Gastrocnemius medialis (tissue), 4 donors: Measurements from ENCODE around the gene RNU6-9. TPM values are rescaled to one million over a fixed set of nuclear protein-coding genes. Genes with fewer than 3 reads are reported as not detected.

Experiments
- ATAC-seq, 2 donors: fragments of 150-250 bp; one replicate each; pipeline ENCODE4 v1.9.1; 2016
- DNase-seq, 2 donors: peaks; one replicate each; pipeline ENCODE4 v3.0.0-alpha.2; 2019
- H3K27ac ChIP-seq, 4 donors: fragments of 200-600 bp; sonication (generic); 1 replicate in 1 of 4; 2 replicates in 3 of 4; pipeline ENCODE4 v1.5.1; 2016 to 2018; ENCODE audit warnings: mild to moderate bottlenecking in 2 of 4, moderate library complexity in 1 of 4
- H3K27me3 ChIP-seq, 3 donors: fragments of 200-600 bp; sonication (generic) in 2 of 3; 1 replicate in 1 of 3; 2 replicates in 2 of 3; pipeline versions ENCODE4 v1.5.1 to v1.6.0; 2016 to 2019; ENCODE audit warnings: mild to moderate bottlenecking in 1 of 3, moderate library complexity in 1 of 3
- H3K36me3 ChIP-seq, 2 donors: fragments of 200-600 bp; sonication (generic) in 1 of 2; one replicate each; pipeline ENCODE4 v1.5.1; 2017 to 2018
- H3K4me1 ChIP-seq, 2 donors: fragments of 200-600 bp; sonication (generic) in 1 of 2; one replicate each; pipeline ENCODE4 v1.5.1; 2016 to 2017; ENCODE audit warnings: mild to moderate bottlenecking in 2 of 2
- H3K4me3 ChIP-seq, 4 donors: fragments of 200-600 bp; sonication (generic) in 3 of 4; 1 replicate in 1 of 4; 2 replicates in 3 of 4; pipeline ENCODE4 v1.5.1; 2016 to 2019; ENCODE audit warnings: mild to moderate bottlenecking in 2 of 4
- H3K9me3 ChIP-seq, 3 donors: fragments of 200-600 bp; sonication (generic) in 2 of 3; 1 replicate in 1 of 3; 2 replicates in 2 of 3; pipeline ENCODE4 v1.5.1; 2016 to 2019
- POLR2A ChIP-seq, 2 donors: fragments of 450-650 bp; IDR thresholded peaks; one replicate each; pipeline ENCODE4 v1.6.1; 2017; ENCODE audit warnings: antibody characterized with exemption in 2 of 2, mild to moderate bottlenecking in 2 of 2, moderate library complexity in 2 of 2
- in situ Hi-C, 4 donors: fragments of 200-750 bp; cut with MboI; loops; one replicate each; pipeline versions ENCODE4 v1.15.0 to v1.8.0; 2017; ENCODE audit warnings: low sequenced_read_pairs in 4 of 4
- intact Hi-C: fragments of 100-400 bp; cut with DNase I; formaldehyde crosslinking; loops from one replicate; pipeline ENCODE4 v1.15.1; 2023; ENCODE audit warnings: low total_unique reads
- total RNA-seq, 4 donors: library from RNA; depleted of rRNA; stranded (reverse); fragments of >200 nt; gene quantifications; one replicate each; pipeline versions ENCODE4 v1.1.0 to v1.2.3, GENCODE V29; 2016
- TF ChIP-seq, protein P1 (sequence below), 5 experiments: fragments of 450-650 bp in 3 of 5; fragments of 200-600 bp in 2 of 5; sonication (generic) in 2 of 5; IDR thresholded peaks in 4 of 5; conservative IDR thresholded peaks in 1 of 5; 1 replicate in 4 of 5; 2 replicates in 1 of 5; pipeline ENCODE4 v1.5.1; 2016 to 2019; ENCODE audit warnings: antibody characterized with exemption in 5 of 5, mild to moderate bottlenecking in 3 of 5, moderate library complexity in 3 of 5

The RNU6-9 gene
- total RNA-seq, 4 donors from 2014 or later, result not detected

DNA sequence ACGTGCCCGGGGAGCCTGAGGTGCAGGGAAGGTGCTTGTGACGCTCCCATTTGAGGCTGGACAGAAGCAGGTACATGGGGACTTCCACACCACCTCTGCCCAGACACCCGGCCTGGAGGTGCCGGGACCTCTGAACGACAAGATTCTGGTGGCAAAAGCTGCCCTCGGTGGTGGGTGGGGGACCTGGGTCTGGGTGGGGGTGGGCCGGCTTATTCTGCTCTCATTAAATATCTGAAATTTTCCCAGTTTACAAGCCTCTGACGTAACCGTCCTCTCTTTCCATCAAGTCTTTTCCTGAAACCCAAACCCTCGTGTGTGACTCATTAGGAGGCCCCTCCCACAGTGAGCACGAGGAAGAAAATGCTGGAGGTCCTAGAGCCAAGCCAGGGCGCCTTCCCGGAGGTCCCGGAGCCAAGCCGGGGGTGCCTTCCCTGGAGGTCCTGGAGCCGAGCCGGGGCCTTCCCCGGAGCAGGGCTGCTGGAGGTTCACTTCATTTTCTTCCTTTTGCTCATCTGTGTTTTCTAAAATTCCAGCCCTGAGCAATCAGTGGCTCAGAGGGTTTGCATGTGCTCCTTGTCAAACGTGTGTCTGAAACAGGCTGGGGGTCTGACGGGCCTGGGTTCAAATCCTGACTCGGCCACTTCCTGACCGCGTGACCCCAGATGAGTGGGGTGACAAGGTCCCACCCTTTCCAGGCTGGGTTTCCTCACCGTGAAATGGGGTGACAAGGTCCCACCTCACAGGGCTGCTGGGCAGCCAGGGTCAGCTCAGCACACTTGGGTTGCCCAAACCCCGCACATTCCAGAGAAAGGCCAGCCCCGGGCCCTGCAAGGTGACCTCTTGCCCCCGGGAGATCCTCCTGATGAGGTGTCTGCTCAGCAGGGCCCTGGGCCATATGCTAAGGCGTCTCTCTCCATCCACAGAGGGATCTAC lies 23.8 kb upstream of the RNU6-9 start:
- peak overlapping the region; percentile 36 to 52 (median 43) for H3K27ac ChIP-seq
- in situ Hi-C loops, result loop anchor here in 1 of 4 donors (25.0 kb wide), 1 partner anchor 118 kb away; the partner anchor contains the start of gene WDR18
- intact Hi-C loops, result no loop called here

GRCh38 chr19:870314-870713 lies 23.0 kb upstream of the RNU6-9 start:
- Histone ChIP-seq H3K27me3 (no peaks in the 10 kb centered on the region), H3K4me1 (no peaks in the 10 kb centered on the region), H3K4me3 (no peak overlapping the region), H3K9me3 (no peaks in the 10 kb centered on the region), H3K27ac (peak overlapping the region in 1 of 4 donors; percentile 16), H3K36me3 (peaks cover 0 to 48% of the 10 kb centered on the region in 2 donors)
- intact Hi-C loops (no loop called here), in situ Hi-C loops (loop anchor here in 1 of 4 donors (25.0 kb wide), 1 partner anchor 117 kb away; the partner anchor contains the start of gene WDR18)
- TF ChIP-seq POLR2A (IDR thresholded peaks at IDR 0.05), result no peak
- TF ChIP-seq, protein P1, sequence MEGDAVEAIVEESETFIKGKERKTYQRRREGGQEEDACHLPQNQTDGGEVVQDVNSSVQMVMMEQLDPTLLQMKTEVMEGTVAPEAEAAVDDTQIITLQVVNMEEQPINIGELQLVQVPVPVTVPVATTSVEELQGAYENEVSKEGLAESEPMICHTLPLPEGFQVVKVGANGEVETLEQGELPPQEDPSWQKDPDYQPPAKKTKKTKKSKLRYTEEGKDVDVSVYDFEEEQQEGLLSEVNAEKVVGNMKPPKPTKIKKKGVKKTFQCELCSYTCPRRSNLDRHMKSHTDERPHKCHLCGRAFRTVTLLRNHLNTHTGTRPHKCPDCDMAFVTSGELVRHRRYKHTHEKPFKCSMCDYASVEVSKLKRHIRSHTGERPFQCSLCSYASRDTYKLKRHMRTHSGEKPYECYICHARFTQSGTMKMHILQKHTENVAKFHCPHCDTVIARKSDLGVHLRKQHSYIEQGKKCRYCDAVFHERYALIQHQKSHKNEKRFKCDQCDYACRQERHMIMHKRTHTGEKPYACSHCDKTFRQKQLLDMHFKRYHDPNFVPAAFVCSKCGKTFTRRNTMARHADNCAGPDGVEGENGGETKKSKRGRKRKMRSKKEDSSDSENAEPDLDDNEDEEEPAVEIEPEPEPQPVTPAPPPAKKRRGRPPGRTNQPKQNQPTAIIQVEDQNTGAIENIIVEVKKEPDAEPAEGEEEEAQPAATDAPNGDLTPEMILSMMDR (IDR thresholded peaks at IDR 0.05 in 4 of 5, conservative IDR thresholded peaks at IDR 0.05 in 1 of 5), result no peak
- no peak for DNase-seq
- no peak for ATAC-seq

More for the DNA sequence above, 23.8 kb upstream of the RNU6-9 start:
- TF ChIP-seq, protein P1 (IDR thresholded peaks at IDR 0.05 in 4 of 5, conservative IDR thresholded peaks at IDR 0.05 in 1 of 5), result no peak
- no peak for TF ChIP-seq POLR2A (IDR thresholded peaks at IDR 0.05)
- ATAC-seq (peak; percentile 53 to 66), DNase-seq (peak in 1 of 2 donors; percentile 64)
- Histone ChIP-seq H3K4me3 (no peak overlapping the region), H3K9me3 (no peaks in the 10 kb centered on the region), H3K27me3 (no peaks in the 10 kb centered on the region), H3K4me1 (no peaks in the 10 kb centered on the region), H3K36me3 (peaks cover 0 to 48% of the 10 kb centered on the region in 2 donors)

- no peaks in the 10 kb centered on the region for H3K4me1 ChIP-seq
- ATAC-seq (no peak), DNase-seq (no peak)
- no peaks in the 10 kb centered on the region for H3K9me3 ChIP-seq
- H3K27ac ChIP-seq, result no peak overlapping the region
- in situ Hi-C loops (loop anchor here in 1 of 4 donors (25.0 kb wide), 1 partner anchor 116 kb away; the partner anchor contains the start of gene WDR18), intact Hi-C loops (no loop called here)
- H3K36me3 ChIP-seq, result peaks cover 0 to 48% of the 10 kb centered on the region in 2 donors
- H3K4me3 ChIP-seq, result no peak overlapping the region
- no peaks in the 10 kb centered on the region for H3K27me3 ChIP-seq
- TF ChIP-seq, protein P1 (IDR thresholded peaks at IDR 0.05 in 4 of 5, conservative IDR thresholded peaks at IDR 0.05 in 1 of 5), result no peak
- no peak for TF ChIP-seq POLR2A (IDR thresholded peaks at IDR 0.05)
These were observed 22.3 kb upstream of the RNU6-9 start for GRCh38 chr19:870963-871401.

DNA sequence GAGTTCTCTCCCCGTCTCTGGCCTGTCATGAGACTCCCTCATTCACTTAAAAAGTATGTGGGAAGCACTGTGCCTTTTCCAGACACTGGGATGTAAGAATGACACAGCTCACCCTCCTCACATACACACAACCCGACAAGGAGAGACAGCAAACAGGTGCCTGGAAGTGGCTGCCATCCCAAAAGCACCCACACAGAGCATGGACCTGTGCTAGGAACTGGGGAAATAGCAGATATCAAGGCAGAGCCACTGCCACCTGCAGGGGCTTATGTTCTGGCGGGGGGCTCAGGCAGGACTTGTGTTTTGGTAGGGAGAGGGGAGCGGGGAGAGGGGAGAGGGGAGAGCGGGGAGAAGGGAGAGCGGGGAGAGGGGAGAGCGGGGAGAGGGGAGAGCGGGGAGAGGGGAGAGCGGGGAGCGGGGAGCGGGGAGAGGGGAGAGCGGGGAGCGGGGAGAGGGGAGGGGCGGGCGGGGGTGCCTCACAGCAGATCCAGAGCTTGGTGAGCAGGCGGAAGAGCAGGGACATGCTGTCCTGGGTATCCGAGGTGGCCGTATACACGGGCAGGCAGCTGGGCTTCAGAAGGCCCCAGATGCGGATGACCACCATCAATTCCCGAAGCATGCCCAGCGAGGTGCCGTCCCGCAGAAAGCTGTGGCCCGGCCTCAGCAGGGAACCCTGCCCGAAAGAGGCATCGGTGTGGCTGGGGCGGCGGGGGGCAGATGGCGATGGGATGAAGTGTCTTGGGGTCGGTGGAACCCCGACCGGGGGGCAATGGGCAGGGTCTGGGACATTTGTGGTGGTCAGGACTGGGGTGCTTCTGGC lies 21.6 kb upstream of the RNU6-9 start:
- no peaks in the 10 kb centered on the region for H3K9me3 ChIP-seq
- peak overlapping the region in 2 of 4 donors; percentile 8 to 37 for H3K27ac ChIP-seq
- intact Hi-C loops, result no loop called here
- no peak for DNase-seq
- no peak for TF ChIP-seq POLR2A (IDR thresholded peaks at IDR 0.05)
- TF ChIP-seq, protein P1 (IDR thresholded peaks at IDR 0.05 in 4 of 5, conservative IDR thresholded peaks at IDR 0.05 in 1 of 5), result no peak
- in situ Hi-C loops, result loop anchor here in 1 of 4 donors (25.0 kb wide), 1 partner anchor 116 kb away; the partner anchor contains the start of gene WDR18
- H3K4me3 ChIP-seq, result no peak overlapping the region
- ATAC-seq, result no peak
- H3K36me3 ChIP-seq, result peaks cover 0 to 48% of the 10 kb centered on the region in 2 donors
- H3K4me1 ChIP-seq, result no peaks in the 10 kb centered on the region
- no peaks in the 10 kb centered on the region for H3K27me3 ChIP-seq
